NB4 (cell line): Measurements from ENCODE around the gene ANKH.
"Not testable (repeated sequence)": the region's sequence is repeated elsewhere in the genome, so short reads cannot be mapped to it uniquely, and the experiment has no call there.

Experiments used
- DNase-seq: peaks from one replicate; pipeline ENCODE4 v3.0.0; 2010; ENCODE audit warnings: low read depth
- H3K4me3 ChIP-seq: one replicate; pipeline ENCODE4 v1.5.1; 2011; ENCODE audit warnings: mild to moderate bottlenecking, low read depth, low read length, moderate library complexity
- CTCF ChIP-seq: IDR thresholded peaks from one replicate; pipeline ENCODE4 v1.5.1; 2012; ENCODE audit warnings: low read depth, low read length
- MAX ChIP-seq: IDR thresholded peaks from 2 replicates; pipeline ENCODE4 v1.6.1; 2011; ENCODE audit warnings: low read depth, low read length
- MYC ChIP-seq: IDR thresholded peaks from 2 replicates; pipeline ENCODE4 v1.6.1; 2011; ENCODE audit warnings: low read depth, low read length
- POLR2A ChIP-seq: IDR thresholded peaks from 2 replicates; pipeline ENCODE4 v1.6.1; 2011; ENCODE audit warnings: mild to moderate bottlenecking; ENCODE audit not compliant: insufficient read length; ENCODE audit errors: extremely low read depth

ANKH gene

GRCh38 chr5:14851050-14851419, 20.5 kb downstream of the ANKH start:
- TF ChIP-seq MYC (no peak), POLR2A (no peak), MAX (no peak), CTCF (no peak)
- H3K4me3 ChIP-seq = no peak overlapping the region
- no peak for DNase-seq

GRCh38 chr5:14850419-14851049, 21.0 kb downstream of the ANKH start:
- TF ChIP-seq MYC = no peak
- TF ChIP-seq MAX = no peak
- TF ChIP-seq POLR2A = no peak
- TF ChIP-seq CTCF = no peak
- no peak for DNase-seq
- H3K4me3 ChIP-seq = no peak overlapping the region

GRCh38 chr5:14849516-14850294, 21.9 kb downstream of the ANKH start:
- H3K4me3 ChIP-seq = no peak overlapping the region
- no peak for DNase-seq
- TF ChIP-seq CTCF (no peak), MYC (no peak), POLR2A (no peak), MAX (no peak)

GRCh38 chr5:14848942-14849341, 22.6 kb downstream of the ANKH start:
- H3K4me3 ChIP-seq, DNase-seq: not testable (repeated sequence)

GRCh38 chr5:14848385-14848784, 23.2 kb downstream of the ANKH start:
- TF ChIP-seq MYC = no peak
- no peak for TF ChIP-seq POLR2A
- no peak for TF ChIP-seq MAX
- TF ChIP-seq CTCF = no peak
- no peak overlapping the region for H3K4me3 ChIP-seq

GRCh38 chr5:14847471-14847870, 24.1 kb downstream of the ANKH start:
- TF ChIP-seq CTCF (no peak), POLR2A (no peak), MYC (no peak), MAX (no peak)
- no peak overlapping the region for H3K4me3 ChIP-seq
- DNase-seq = no peak

More at GRCh38 chr5:14848385-14848784, 23.2 kb downstream of the ANKH start:
- DNase-seq = no peak
